Keratinocyte (primary cell): ENCODE results near the gene CALY. TPM values are rescaled to one million over a fixed set of nuclear protein-coding genes. Genes with fewer than 3 reads are reported as not detected.
"Not testable (repeated sequence)": the region's sequence is repeated elsewhere in the genome, so short reads cannot be mapped to it uniquely, and the experiment has no call there.

Source experiments
- DNase-seq: peaks from one replicate; pipeline ENCODE4 v3.0.0-alpha.2; 2011; ENCODE audit warnings: low read depth, missing footprints, low spot score
- FAIRE-seq: peaks from 2 replicates; lab custom pipeline; 2011; peaks lifted over from hg19 to GRCh38; lab: Jason Lieb, UNC
- H2AFZ ChIP-seq: 2 replicates; pipeline ENCODE4 v1.6.0; 2012; ENCODE audit warnings: low read length, control low read depth, inconsistent platforms; ENCODE audit not compliant: control insufficient read depth
- H3K27ac ChIP-seq: 2 replicates; pipeline ENCODE4 v1.5.1; 2011; ENCODE audit warnings: low read length; ENCODE audit not compliant: control insufficient read depth, insufficient read depth
- H3K27me3 ChIP-seq: 3 replicates; pipeline ENCODE4 v1.6.0; 2011; ENCODE audit warnings: low read length; ENCODE audit not compliant: control insufficient read depth, insufficient read depth; ENCODE audit errors: extremely low read depth
- H3K36me3 ChIP-seq, 2 experiments: 2 replicates in 1 of 2; 3 replicates in 1 of 2; pipeline ENCODE4 v1.5.1; 2011; ENCODE audit warnings: low read length in 2 of 2, mild to moderate bottlenecking in 1 of 2; ENCODE audit not compliant: control insufficient read depth in 2 of 2, insufficient read depth in 2 of 2; ENCODE audit errors: extremely low read depth in 1 of 2
- H3K4me1 ChIP-seq: 3 replicates; pipeline ENCODE4 v1.5.1; 2011; ENCODE audit warnings: low read length; ENCODE audit not compliant: control insufficient read depth, insufficient read depth; ENCODE audit errors: extremely low read depth
- H3K4me2 ChIP-seq: 3 replicates; pipeline ENCODE4 v1.6.0; 2011; ENCODE audit warnings: low read depth, low read length; ENCODE audit not compliant: control insufficient read depth, insufficient read depth; ENCODE audit errors: extremely low read depth
- H3K4me3 ChIP-seq, 3 experiments: fragments of 200-600 bp in 1 of 3; sonication (generic) in 1 of 3; 2 replicates in 2 of 3; 3 replicates in 1 of 3; pipeline ENCODE4 v1.5.1; 2011 to 2016; ENCODE audit warnings: low read length in 3 of 3, mild to moderate bottlenecking in 3 of 3, control low read depth in 2 of 3, inconsistent platforms in 1 of 3, low read depth in 1 of 3, mixed read lengths in 1 of 3, mixed run types in 1 of 3, moderate library complexity in 1 of 3; ENCODE audit not compliant: control insufficient read depth in 2 of 3, insufficient read depth in 2 of 3; ENCODE audit errors: extremely low read depth in 1 of 3
- H3K79me2 ChIP-seq: 2 replicates; pipeline ENCODE4 v1.6.0; 2012; ENCODE audit warnings: low read length; ENCODE audit not compliant: control insufficient read depth, insufficient read depth
- H3K9ac ChIP-seq: 3 replicates; pipeline ENCODE4 v1.6.0; 2011; ENCODE audit warnings: low read length; ENCODE audit not compliant: control insufficient read depth, insufficient read depth; ENCODE audit errors: extremely low read depth
- H3K9me1 ChIP-seq: 3 replicates; pipeline ENCODE4 v1.6.0; 2011; ENCODE audit warnings: low read length; ENCODE audit not compliant: control insufficient read depth, insufficient read depth; ENCODE audit errors: extremely low read depth
- H3K9me3 ChIP-seq: 2 replicates; pipeline ENCODE4 v1.5.1; 2012; ENCODE audit warnings: low read depth, low read length; ENCODE audit not compliant: control insufficient read depth
- H4K20me1 ChIP-seq: 3 replicates; pipeline ENCODE4 v1.6.0; 2011; ENCODE audit warnings: low read length; ENCODE audit not compliant: control insufficient read depth, insufficient read depth; ENCODE audit errors: extremely low read depth
- EZH2 ChIP-seq: IDR thresholded peaks from one replicate; pipeline ENCODE4 v1.6.1; 2012; ENCODE audit warnings: inconsistent platforms, mild to moderate bottlenecking, low read length, moderate library complexity
- dilution Hi-C: fragments of 300-500 bp; cut with MboI; formaldehyde crosslinking; loops from one replicate; pipeline ENCODE4 v1.7.0; 2020; ENCODE audit warnings: low sequenced_read_pairs; ENCODE audit not compliant: extremely low pct_ligation_motif_present
- polyA plus RNA-seq, 5 experiments: library from polyadenylated mRNA; depleted of rRNA in 3 of 5; stranded (reverse) in 3 of 5; stranded (forward) in 1 of 5; unstranded in 1 of 5; fragments of >200 nt; gene quantifications; 1 replicate in 1 of 5; 2 replicates in 3 of 5; 3 replicates in 1 of 5; pipeline versions ENCODE4 v1.2.1 to v1.2.3, GENCODE V29; 2011 to 2012; ENCODE audit warnings: missing spikeins in 2 of 5, low read depth in 1 of 5, low replicate concordance in 1 of 5
- TF ChIP-seq, protein P1 (sequence below), 3 experiments: IDR thresholded peaks in 1 of 3; conservative IDR thresholded peaks in 1 of 3; optimal IDR thresholded peaks in 1 of 3; 2 replicates in 2 of 3; 3 replicates in 1 of 3; pipeline versions ENCODE3 to v1.5.1; 2011; ENCODE audit warnings: low read length in 3 of 3, mild to moderate bottlenecking in 3 of 3, moderate library complexity in 2 of 3, control low read depth in 1 of 3, inconsistent platforms in 1 of 3; ENCODE audit not compliant: insufficient read depth in 2 of 3; ENCODE audit errors: extremely low read depth in 1 of 3

The CALY gene
- polyA plus RNA-seq, 1 donor (not counting 4 experiments of a cell fraction or from before 2014, with no cell fraction given): not detected

DNA sequence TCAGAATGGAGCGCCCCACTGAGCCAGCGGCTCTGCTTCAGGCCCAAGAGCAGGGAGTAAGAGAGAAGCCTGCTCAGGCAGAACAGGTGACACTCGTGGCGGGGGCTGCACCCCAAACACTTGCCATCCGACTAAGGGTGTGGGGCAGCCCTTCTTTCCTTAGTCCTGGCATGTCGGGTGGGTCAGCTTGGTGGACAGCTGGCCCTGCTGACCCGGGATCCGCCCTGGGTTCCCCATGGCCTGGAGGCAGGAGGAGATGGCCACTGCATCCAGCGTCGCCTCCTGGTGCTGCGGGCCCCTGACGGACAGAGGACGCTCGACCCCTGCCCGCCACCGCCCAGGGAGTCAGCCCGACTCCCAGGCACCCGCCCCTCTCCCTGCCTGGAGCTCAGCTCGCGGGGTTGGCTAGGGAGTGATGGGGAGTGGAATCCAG is 41.1 kb upstream of the CALY start:
- Histone ChIP-seq H3K4me1 (peaks cover 3% of the 10 kb centered on the region), H3K27me3 (no peaks in the 10 kb centered on the region), H3K79me2 (no peaks in the 10 kb centered on the region), H3K9me3 (no peaks in the 10 kb centered on the region), H3K4me3 (peak overlapping the region; percentile 64 to 77 (median 73)), H3K9me1 (no peaks in the 10 kb centered on the region), H4K20me1 (no peaks in the 10 kb centered on the region), H3K9ac (peak overlapping the region; percentile 58), H2AFZ (peak overlapping the region; percentile 92), H3K36me3 (no peaks in the 10 kb centered on the region), H3K27ac (no peak overlapping the region), H3K4me2 (peak overlapping the region; percentile 92)
- DNase-seq: no peak
- TF ChIP-seq, protein P1, sequence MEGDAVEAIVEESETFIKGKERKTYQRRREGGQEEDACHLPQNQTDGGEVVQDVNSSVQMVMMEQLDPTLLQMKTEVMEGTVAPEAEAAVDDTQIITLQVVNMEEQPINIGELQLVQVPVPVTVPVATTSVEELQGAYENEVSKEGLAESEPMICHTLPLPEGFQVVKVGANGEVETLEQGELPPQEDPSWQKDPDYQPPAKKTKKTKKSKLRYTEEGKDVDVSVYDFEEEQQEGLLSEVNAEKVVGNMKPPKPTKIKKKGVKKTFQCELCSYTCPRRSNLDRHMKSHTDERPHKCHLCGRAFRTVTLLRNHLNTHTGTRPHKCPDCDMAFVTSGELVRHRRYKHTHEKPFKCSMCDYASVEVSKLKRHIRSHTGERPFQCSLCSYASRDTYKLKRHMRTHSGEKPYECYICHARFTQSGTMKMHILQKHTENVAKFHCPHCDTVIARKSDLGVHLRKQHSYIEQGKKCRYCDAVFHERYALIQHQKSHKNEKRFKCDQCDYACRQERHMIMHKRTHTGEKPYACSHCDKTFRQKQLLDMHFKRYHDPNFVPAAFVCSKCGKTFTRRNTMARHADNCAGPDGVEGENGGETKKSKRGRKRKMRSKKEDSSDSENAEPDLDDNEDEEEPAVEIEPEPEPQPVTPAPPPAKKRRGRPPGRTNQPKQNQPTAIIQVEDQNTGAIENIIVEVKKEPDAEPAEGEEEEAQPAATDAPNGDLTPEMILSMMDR (optimal IDR thresholded peaks at IDR 0.05 in 1 of 3, IDR thresholded peaks at IDR 0.05 in 1 of 3, conservative IDR thresholded peaks at IDR 0.05 in 1 of 3; ENCODE audit: extremely low read depth in 1 of 3, insufficient read depth in 2 of 3, low read length in 3 of 3): no peak
- TF ChIP-seq EZH2: no peak
- dilution Hi-C loops: no loop called here
- no peak for FAIRE-seq

DNA sequence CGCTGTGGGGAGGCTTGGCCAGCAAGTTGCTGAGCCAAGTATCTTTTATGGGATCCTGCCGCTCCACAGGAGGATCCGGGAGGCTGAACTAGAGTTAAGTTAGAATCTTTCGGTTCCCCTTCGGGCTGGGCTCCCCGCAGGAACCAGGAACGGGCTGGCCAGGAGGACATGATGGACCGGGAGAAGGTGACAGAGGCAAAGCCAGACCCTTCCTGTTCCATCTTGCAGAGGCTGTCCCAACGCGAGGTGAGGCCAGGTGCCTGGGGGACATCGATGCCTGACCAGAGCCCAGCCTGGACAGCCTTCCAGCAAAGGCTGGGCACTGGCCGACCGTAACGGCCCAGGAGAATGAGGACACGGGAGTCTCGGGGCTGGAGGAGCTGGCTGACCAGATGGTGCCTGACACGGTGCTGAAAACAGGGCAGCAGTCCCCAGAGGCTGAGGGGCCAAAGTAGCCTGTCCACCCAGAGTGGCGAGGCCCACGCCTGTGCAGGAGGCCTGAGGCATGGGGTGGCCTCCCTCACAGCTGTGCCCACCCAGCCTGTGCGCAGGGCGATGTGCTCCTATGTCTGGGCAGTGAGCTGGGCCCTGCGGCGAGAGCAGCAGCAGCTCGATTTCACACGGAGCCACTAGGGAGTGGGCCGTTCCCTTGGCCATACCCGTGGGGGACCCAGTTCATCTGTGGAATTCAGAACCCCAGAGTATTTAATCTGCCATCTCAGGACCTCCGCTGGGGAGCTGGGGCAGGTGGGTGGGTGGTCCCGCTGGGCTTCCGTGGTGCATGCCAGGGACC is 40.5 kb upstream of the CALY start:
- DNase-seq (no peak), FAIRE-seq (no peak)
- Histone ChIP-seq H3K27me3 (no peaks in the 10 kb centered on the region), H3K79me2 (no peaks in the 10 kb centered on the region), H4K20me1 (no peaks in the 10 kb centered on the region), H3K9ac (no peak overlapping the region), H3K4me3 (no peak overlapping the region), H3K36me3 (no peaks in the 10 kb centered on the region), H3K4me2 (no peak overlapping the region), H3K9me1 (no peaks in the 10 kb centered on the region), H3K4me1 (peaks cover 3% of the 10 kb centered on the region), H3K9me3 (no peaks in the 10 kb centered on the region), H3K27ac (no peak overlapping the region), H2AFZ (no peak overlapping the region)
- dilution Hi-C loops: no loop called here
- TF ChIP-seq, protein P1 (optimal IDR thresholded peaks at IDR 0.05 in 1 of 3, IDR thresholded peaks at IDR 0.05 in 1 of 3, conservative IDR thresholded peaks at IDR 0.05 in 1 of 3; ENCODE audit: extremely low read depth in 1 of 3, insufficient read depth in 2 of 3, low read length in 3 of 3): no peak
- TF ChIP-seq EZH2: no peak

DNA sequence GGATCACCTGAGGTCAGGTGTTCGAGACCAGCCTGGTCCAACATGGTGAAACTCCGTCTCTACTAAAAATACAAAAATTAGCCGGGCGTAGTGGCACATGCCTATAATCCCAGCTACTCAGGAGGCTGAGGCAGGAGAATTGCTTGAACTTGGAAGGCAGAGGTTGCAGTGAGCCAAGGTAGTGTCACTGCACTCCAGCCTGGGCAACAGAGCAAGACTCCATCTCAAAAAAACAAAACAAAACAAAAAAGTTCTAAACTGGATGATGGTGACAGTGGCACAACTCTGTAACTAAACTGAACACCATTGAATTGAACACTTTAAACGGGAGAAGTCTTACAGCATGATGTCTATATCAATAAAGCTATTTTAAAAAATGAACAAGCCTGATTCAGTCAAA is 39.5 kb upstream of the CALY start:
- H3K9me3 ChIP-seq, H3K36me3 ChIP-seq, H3K27ac ChIP-seq, H3K79me2 ChIP-seq, dilution Hi-C loops, H2AFZ ChIP-seq, H3K4me3 ChIP-seq, H4K20me1 ChIP-seq, DNase-seq, H3K4me1 ChIP-seq, FAIRE-seq, H3K27me3 ChIP-seq, H3K9me1 ChIP-seq, H3K9ac ChIP-seq, H3K4me2 ChIP-seq: not testable (repeated sequence)
